GM12801 (cell line): ENCODE data around the gene PACC1.

Source experiments
- CTCF ChIP-seq: IDR thresholded peaks from one replicate; pipeline ENCODE4 v1.5.1; 2011; ENCODE audit warnings: control low read depth; ENCODE audit not compliant: insufficient read length; ENCODE audit errors: extremely low read depth

The PACC1 gene

GRCh38 chr1:212450331-212450881 lies 35.7 kb upstream of the PACC1 start:
- no peak for TF ChIP-seq CTCF

- no peak for TF ChIP-seq CTCF
These were observed 32.8 kb upstream of the PACC1 start for GRCh38 chr1:212447478-212447877.

DNA sequence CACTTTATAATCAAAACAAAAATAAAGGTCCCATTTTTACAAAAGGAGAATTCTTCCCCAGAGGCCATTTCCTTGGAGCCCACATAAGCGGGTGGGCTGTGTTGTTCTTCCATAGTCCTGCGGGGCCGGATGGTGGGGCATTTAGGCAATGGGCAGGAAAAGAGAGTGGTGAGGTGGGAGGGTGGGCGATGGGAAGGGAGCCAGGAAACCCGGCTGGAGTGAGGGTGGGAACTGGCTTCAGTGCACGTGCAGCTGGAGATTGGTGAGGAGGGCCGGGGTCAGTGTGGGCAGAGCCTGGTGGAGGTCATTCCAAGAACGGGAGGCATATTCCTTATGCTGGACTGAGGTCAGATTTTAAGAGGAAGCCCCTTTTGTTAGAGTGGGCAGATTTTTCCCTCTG lies 31.6 kb upstream of the PACC1 start:
- no peak for TF ChIP-seq CTCF

- no peak for TF ChIP-seq CTCF
These were observed 27.7 kb upstream of the PACC1 start for GRCh38 chr1:212442408-212442807.

GRCh38 chr1:212440419-212440818 lies 25.7 kb upstream of the PACC1 start:
- TF ChIP-seq CTCF, result no peak

DNA sequence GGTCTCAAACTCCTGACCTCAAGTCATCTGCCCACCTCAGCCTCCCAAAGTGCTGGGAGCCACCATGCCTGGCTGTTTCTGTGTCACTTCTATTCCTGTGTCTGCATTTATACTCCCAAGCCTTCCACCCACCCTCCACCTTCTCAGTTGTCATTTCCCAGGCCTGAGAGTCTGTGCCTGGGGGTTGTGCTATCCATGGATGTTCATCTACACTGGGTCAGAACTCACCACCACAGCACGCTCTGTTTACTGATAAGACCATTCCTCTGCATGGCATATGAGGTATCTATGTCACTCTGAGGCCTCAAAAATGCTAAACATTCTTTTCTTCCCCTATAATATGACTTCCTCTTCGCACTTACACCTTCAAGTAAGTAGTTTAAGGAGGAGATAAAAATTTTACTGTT lies 24.1 kb upstream of the PACC1 start:
- TF ChIP-seq CTCF, result no peak

GRCh38 chr1:212437179-212437798 lies 22.6 kb upstream of the PACC1 start:
- no peak for TF ChIP-seq CTCF
